Activated naive CD4-positive, alpha-beta T cell treated with anti-CD3 and anti-CD28 coated beads for 36 hours (primary cell): ENCODE results near the gene HSD11B1L. TPM values are rescaled to one million over a fixed set of nuclear protein-coding genes. Genes with fewer than 3 reads are reported as not detected.
A peak's percentile ranks its signal among the peaks of the same experiment; 100 is the strongest.

Experiments
- CTCF ChIA-PET: fragments of 350-600 bp; sonication (Branson Sonifier 250); formaldehyde crosslinking; loops from one replicate; lab custom pipeline; 2021; ENCODE audit warnings: antibody characterized with exemption; lab: Charles Lee
- DNase-seq: peaks from one replicate; pipeline ENCODE4 v3.0.0-alpha.2; 2020
- H3K27ac Mint-ChIP-seq: one replicate; pipeline ENCODE4 v1.8.0; 2021; ENCODE audit warnings: mild to moderate bottlenecking, mixed read lengths
- H3K27me3 Mint-ChIP-seq: one replicate; pipeline ENCODE4 v1.8.0; 2021; ENCODE audit warnings: low read depth, mixed read lengths
- H3K36me3 Mint-ChIP-seq: one replicate; pipeline ENCODE4 v1.8.0; 2021; ENCODE audit warnings: low read depth, mixed read lengths
- H3K4me1 Mint-ChIP-seq: one replicate; pipeline ENCODE4 v1.8.0; 2021; ENCODE audit warnings: low read depth, mixed read lengths
- H3K4me3 Mint-ChIP-seq: one replicate; pipeline ENCODE4 v1.8.0; 2021; ENCODE audit warnings: mild to moderate bottlenecking, moderate library complexity, mixed read lengths
- H3K9me3 Mint-ChIP-seq: one replicate; pipeline ENCODE4 v1.8.0; 2021; ENCODE audit warnings: mixed read lengths
- intact Hi-C: fragments of 100-400 bp; cut with micrococcal nuclease; formaldehyde crosslinking; loops from one replicate; pipeline ENCODE4 v1.15.1; 2023
- total RNA-seq, 2 experiments: library from RNA; stranded (reverse); gene quantifications; one replicate each; pipeline ENCODE4 v1.2.3, GENCODE V29; 2021

Gene HSD11B1L
- total RNA-seq, 2 experiments from 2014 or later, result 2.6 to 3.0 TPM

- H3K27me3 Mint-ChIP-seq, result no peaks in the 10 kb centered on the region
Observed at GRCh38 chr19:5672708-5673459, 7.9 kb upstream of the HSD11B1L start.

GRCh38 chr19:5673752-5674151 is 7.1 kb upstream of the HSD11B1L start:
- H3K4me1 Mint-ChIP-seq, result no peaks in the 10 kb centered on the region
- no peak overlapping the region for H3K27ac Mint-ChIP-seq
- no peak for DNase-seq
- CTCF ChIA-PET, result no interaction called here
- peaks cover 17% of the 10 kb centered on the region for H3K36me3 Mint-ChIP-seq
- intact Hi-C loops, result no loop called here
- no peaks in the 10 kb centered on the region for H3K27me3 Mint-ChIP-seq
- no peaks in the 10 kb centered on the region for H3K9me3 Mint-ChIP-seq
- no peak overlapping the region for H3K4me3 Mint-ChIP-seq

More at GRCh38 chr19:5672708-5673459, 7.9 kb upstream of the HSD11B1L start:
- Mint-ChIP-seq H3K36me3 (peaks cover 19% of the 10 kb centered on the region), H3K4me1 (no peaks in the 10 kb centered on the region), H3K4me3 (no peak overlapping the region), H3K27ac (no peak overlapping the region), H3K9me3 (no peaks in the 10 kb centered on the region)
- DNase-seq, result no peak
- intact Hi-C loops, result no loop called here
- CTCF ChIA-PET, result no interaction called here

GRCh38 chr19:5674714-5675113 is 6.1 kb upstream of the HSD11B1L start:
- Mint-ChIP-seq H3K4me1 (peaks cover 7% of the 10 kb centered on the region), H3K4me3 (no peak overlapping the region), H3K36me3 (peaks cover 15% of the 10 kb centered on the region), H3K27ac (no peak overlapping the region), H3K9me3 (no peaks in the 10 kb centered on the region), H3K27me3 (no peaks in the 10 kb centered on the region)
- intact Hi-C loops, result no loop called here
- no peak for DNase-seq
- CTCF ChIA-PET, result interaction anchor here (1.1 kb wide), 1 partner anchor 15 kb away, joined by 3 read pairs; no protein-coding TSS in a partner anchor

- H3K4me3 Mint-ChIP-seq, result no peak overlapping the region
- peaks cover 10% of the 10 kb centered on the region for H3K4me1 Mint-ChIP-seq
- H3K27me3 Mint-ChIP-seq, result no peaks in the 10 kb centered on the region
- H3K36me3 Mint-ChIP-seq, result peaks cover 12% of the 10 kb centered on the region
- DNase-seq, result no peak
- CTCF ChIA-PET, result no interaction called here
- intact Hi-C loops, result no loop called here
- H3K9me3 Mint-ChIP-seq, result no peaks in the 10 kb centered on the region
- H3K27ac Mint-ChIP-seq, result no peak overlapping the region
Observed at GRCh38 chr19:5676105-5676771, 4.6 kb upstream of the HSD11B1L start.

- peaks cover 11% of the 10 kb centered on the region for H3K36me3 Mint-ChIP-seq
- H3K27me3 Mint-ChIP-seq, result no peaks in the 10 kb centered on the region
- peaks cover 15% of the 10 kb centered on the region for H3K4me1 Mint-ChIP-seq
- intact Hi-C loops, result no loop called here
- no peak overlapping the region for H3K4me3 Mint-ChIP-seq
- CTCF ChIA-PET, result no interaction called here
- no peak overlapping the region for H3K27ac Mint-ChIP-seq
- no peaks in the 10 kb centered on the region for H3K9me3 Mint-ChIP-seq
- DNase-seq, result no peak
Observed at GRCh38 chr19:5676772-5677105, 4.1 kb upstream of the HSD11B1L start.

GRCh38 chr19:5677136-5677535 is 3.7 kb upstream of the HSD11B1L start:
- H3K27ac Mint-ChIP-seq, result no peak overlapping the region
- H3K36me3 Mint-ChIP-seq, result peaks cover 10% of the 10 kb centered on the region

GRCh38 chr19:5677580-5677979 is 3.2 kb upstream of the HSD11B1L start:
- Mint-ChIP-seq H3K36me3 (peaks cover 10% of the 10 kb centered on the region), H3K4me3 (no peak overlapping the region), H3K4me1 (peaks cover 20% of the 10 kb centered on the region)

More at GRCh38 chr19:5677136-5677535, 3.7 kb upstream of the HSD11B1L start:
- intact Hi-C loops, result no loop called here
- no peak for DNase-seq
- no peaks in the 10 kb centered on the region for H3K9me3 Mint-ChIP-seq
- CTCF ChIA-PET, result no interaction called here
- H3K4me3 Mint-ChIP-seq, result no peak overlapping the region
- peaks cover 19% of the 10 kb centered on the region for H3K4me1 Mint-ChIP-seq
- no peaks in the 10 kb centered on the region for H3K27me3 Mint-ChIP-seq

GRCh38 chr19:5678071-5678718 is 2.6 kb upstream of the HSD11B1L start:
- Mint-ChIP-seq H3K4me1 (peaks cover 20% of the 10 kb centered on the region), H3K36me3 (peaks cover 10% of the 10 kb centered on the region)
- CTCF ChIA-PET, result no interaction called here

More at GRCh38 chr19:5677580-5677979, 3.2 kb upstream of the HSD11B1L start:
- Mint-ChIP-seq H3K9me3 (no peaks in the 10 kb centered on the region), H3K27ac (no peak overlapping the region), H3K27me3 (no peaks in the 10 kb centered on the region)
- intact Hi-C loops, result no loop called here
- no peak for DNase-seq
- CTCF ChIA-PET, result no interaction called here

GRCh38 chr19:5679289-5680083 is 1.3 kb upstream of the HSD11B1L start:
- CTCF ChIA-PET, result no interaction called here
- Mint-ChIP-seq H3K9me3 (no peaks in the 10 kb centered on the region), H3K4me3 (peak overlapping the region; percentile 98), H3K27ac (peak overlapping the region; percentile 91), H3K27me3 (no peaks in the 10 kb centered on the region), H3K4me1 (peaks cover 20% of the 10 kb centered on the region), H3K36me3 (peaks cover 6% of the 10 kb centered on the region)
- DNase-seq, result no peak
- intact Hi-C loops, result loop anchor here (1.0 to 2.0 kb wide), 7 partner anchors 11 to 955 kb away; partner anchors contain the start of genes CATSPERD, LONP1, RPL36 and SAFB

More at GRCh38 chr19:5678071-5678718, 2.6 kb upstream of the HSD11B1L start:
- Mint-ChIP-seq H3K27ac (no peak overlapping the region), H3K27me3 (no peaks in the 10 kb centered on the region), H3K9me3 (no peaks in the 10 kb centered on the region), H3K4me3 (no peak overlapping the region)
- intact Hi-C loops, result no loop called here
- DNase-seq, result no peak

GRCh38 chr19:5680084-5680436 is 767 bp upstream of the HSD11B1L start:
- Mint-ChIP-seq H3K9me3 (no peaks in the 10 kb centered on the region), H3K27ac (peak overlapping the region; percentile 91), H3K4me1 (peaks cover 20% of the 10 kb centered on the region), H3K27me3 (no peaks in the 10 kb centered on the region), H3K4me3 (peak overlapping the region; percentile 98), H3K36me3 (peaks cover 6% of the 10 kb centered on the region)
- no peak for DNase-seq
- CTCF ChIA-PET, result no interaction called here
- intact Hi-C loops, result loop anchor here (1.0 to 2.0 kb wide), 7 partner anchors 10 to 956 kb away; partner anchors contain the start of genes CATSPERD, LONP1, RPL36 and SAFB

- H3K27me3 Mint-ChIP-seq, result no peaks in the 10 kb centered on the region
- H3K9me3 Mint-ChIP-seq, result no peaks in the 10 kb centered on the region
- no peak for DNase-seq
- peak overlapping the region; percentile 51 for H3K27ac Mint-ChIP-seq
- H3K4me1 Mint-ChIP-seq, result peaks cover 22% of the 10 kb centered on the region
- intact Hi-C loops, result loop anchor here (2.0 kb wide), 1 partner anchor 223 kb away; the partner anchor contains the start of gene VMAC
- peak overlapping the region; percentile 74 for H3K4me3 Mint-ChIP-seq
- CTCF ChIA-PET, result no interaction called here
- H3K36me3 Mint-ChIP-seq, result peaks cover 6% of the 10 kb centered on the region
Observed at GRCh38 chr19:5681391-5682106, 722 bp downstream of the HSD11B1L start.
